Thyroid gland (tissue), 4 donors: ENCODE data around the gene CCDC68.

Experiments used
- CTCF ChIP-seq, 6 experiments: fragments of 200-600 bp in 3 of 6; fragments of 450-650 bp in 3 of 6; sonication (generic) in 3 of 6; IDR thresholded peaks; one replicate each; pipeline ENCODE4 v1.5.1; 2016 to 2019; ENCODE audit warnings: antibody characterized with exemption in 6 of 6, mild to moderate bottlenecking in 2 of 6, inconsistent platforms in 1 of 6, moderate library complexity in 1 of 6
- POLR2A ChIP-seq, 2 donors: fragments of 450-650 bp; IDR thresholded peaks; one replicate each; pipeline ENCODE4 v1.6.1; 2017; ENCODE audit warnings: antibody characterized with exemption in 2 of 2, mild to moderate bottlenecking in 2 of 2, moderate library complexity in 1 of 2

GRCh38 chr18:54883816-54884604 is 75.3 kb downstream of the CCDC68 start:
- TF ChIP-seq CTCF (IDR thresholded peaks at IDR 0.05) (no peak), POLR2A (IDR thresholded peaks at IDR 0.05) (no peak)
